Measurements from ENCODE around the gene CETN1.

The CETN1 gene

DNA sequence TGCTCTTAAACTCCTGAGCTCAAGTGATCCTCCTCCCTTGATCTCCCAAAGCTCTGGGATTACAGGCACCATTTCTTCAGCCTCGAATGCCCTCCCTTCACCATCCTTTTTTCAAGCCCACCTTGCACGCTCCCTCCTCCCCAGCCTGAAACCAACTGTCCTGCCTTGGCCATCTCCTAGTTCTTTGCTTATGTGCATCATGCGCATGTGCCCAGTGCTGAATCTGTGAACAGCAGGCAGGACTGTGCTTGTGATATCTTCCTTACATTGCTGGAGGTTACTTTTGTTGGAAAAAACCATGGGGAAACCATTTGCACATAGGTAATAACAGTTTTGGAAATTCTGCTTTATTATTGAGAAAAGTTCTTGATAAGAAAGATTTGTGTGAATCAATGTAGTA lies 30.2 kb upstream of the CETN1 start:
- Histone ChIP-seq H3K36me3 (ENCODE audit: low read depth) (no peaks in the 10 kb centered on the region), H3K4me3 (ENCODE audit: severe bottlenecking) (no peak overlapping the region), H3K27me3 (ENCODE audit: insufficient read depth, poor library complexity, severe bottlenecking) (peaks cover 3% of the 10 kb centered on the region), H3K9me3 (ENCODE audit: severe bottlenecking) (no peaks in the 10 kb centered on the region), H3K4me1 (ENCODE audit: insufficient read depth, poor library complexity, severe bottlenecking) (no peaks in the 10 kb centered on the region), H3K27ac (ENCODE audit: poor library complexity, severe bottlenecking) (no peak overlapping the region)
- ATAC-seq (ENCODE audit: low read depth) (no peak), DNase-seq (ENCODE audit: low spot score) (no peak)
- TF ChIP-seq, protein P1, sequence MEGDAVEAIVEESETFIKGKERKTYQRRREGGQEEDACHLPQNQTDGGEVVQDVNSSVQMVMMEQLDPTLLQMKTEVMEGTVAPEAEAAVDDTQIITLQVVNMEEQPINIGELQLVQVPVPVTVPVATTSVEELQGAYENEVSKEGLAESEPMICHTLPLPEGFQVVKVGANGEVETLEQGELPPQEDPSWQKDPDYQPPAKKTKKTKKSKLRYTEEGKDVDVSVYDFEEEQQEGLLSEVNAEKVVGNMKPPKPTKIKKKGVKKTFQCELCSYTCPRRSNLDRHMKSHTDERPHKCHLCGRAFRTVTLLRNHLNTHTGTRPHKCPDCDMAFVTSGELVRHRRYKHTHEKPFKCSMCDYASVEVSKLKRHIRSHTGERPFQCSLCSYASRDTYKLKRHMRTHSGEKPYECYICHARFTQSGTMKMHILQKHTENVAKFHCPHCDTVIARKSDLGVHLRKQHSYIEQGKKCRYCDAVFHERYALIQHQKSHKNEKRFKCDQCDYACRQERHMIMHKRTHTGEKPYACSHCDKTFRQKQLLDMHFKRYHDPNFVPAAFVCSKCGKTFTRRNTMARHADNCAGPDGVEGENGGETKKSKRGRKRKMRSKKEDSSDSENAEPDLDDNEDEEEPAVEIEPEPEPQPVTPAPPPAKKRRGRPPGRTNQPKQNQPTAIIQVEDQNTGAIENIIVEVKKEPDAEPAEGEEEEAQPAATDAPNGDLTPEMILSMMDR (IDR thresholded peaks at IDR 0.05; ENCODE audit: poor library complexity, severe bottlenecking): no peak

- DNase-seq (ENCODE audit: low spot score) (no peak), ATAC-seq (ENCODE audit: low read depth) (no peak)
- Histone ChIP-seq H3K36me3 (ENCODE audit: low read depth) (no peaks in the 10 kb centered on the region), H3K27me3 (ENCODE audit: insufficient read depth, poor library complexity, severe bottlenecking) (peaks cover 3% of the 10 kb centered on the region), H3K4me1 (ENCODE audit: insufficient read depth, poor library complexity, severe bottlenecking) (no peaks in the 10 kb centered on the region), H3K27ac (ENCODE audit: poor library complexity, severe bottlenecking) (no peak overlapping the region), H3K4me3 (ENCODE audit: severe bottlenecking) (no peak overlapping the region), H3K9me3 (ENCODE audit: severe bottlenecking) (no peaks in the 10 kb centered on the region)
- TF ChIP-seq, protein P1 (IDR thresholded peaks at IDR 0.05; ENCODE audit: poor library complexity, severe bottlenecking): no peak
Measured at GRCh38 chr18:551404-552061, 28.6 kb upstream of the CETN1 start.

- ATAC-seq (ENCODE audit: low read depth): no peak
- Histone ChIP-seq H3K4me1 (ENCODE audit: insufficient read depth, poor library complexity, severe bottlenecking) (no peaks in the 10 kb centered on the region), H3K27me3 (ENCODE audit: insufficient read depth, poor library complexity, severe bottlenecking) (peaks cover 3% of the 10 kb centered on the region), H3K9me3 (ENCODE audit: severe bottlenecking) (no peaks in the 10 kb centered on the region), H3K4me3 (ENCODE audit: severe bottlenecking) (no peak overlapping the region), H3K36me3 (ENCODE audit: low read depth) (no peaks in the 10 kb centered on the region), H3K27ac (ENCODE audit: poor library complexity, severe bottlenecking) (no peak overlapping the region)
- TF ChIP-seq, protein P1 (IDR thresholded peaks at IDR 0.05; ENCODE audit: poor library complexity, severe bottlenecking): no peak
- no peak for DNase-seq (ENCODE audit: low spot score)
Measured at GRCh38 chr18:555705-556457, 24.3 kb upstream of the CETN1 start.

- TF ChIP-seq, protein P1 (IDR thresholded peaks at IDR 0.05; ENCODE audit: poor library complexity, severe bottlenecking): no peak
Measured at GRCh38 chr18:564708-565561, 15.2 kb upstream of the CETN1 start.

More at GRCh38 chr18:564708-565561, 15.2 kb upstream of the CETN1 start:
- DNase-seq (ENCODE audit: low spot score) (no peak), ATAC-seq (ENCODE audit: low read depth) (no peak)
- no peaks in the 10 kb centered on the region for H3K27me3 ChIP-seq (ENCODE audit: insufficient read depth, poor library complexity, severe bottlenecking)
- H3K9me3 ChIP-seq (ENCODE audit: severe bottlenecking): no peaks in the 10 kb centered on the region
- no peak overlapping the region for H3K27ac ChIP-seq (ENCODE audit: poor library complexity, severe bottlenecking)
- no peaks in the 10 kb centered on the region for H3K36me3 ChIP-seq (ENCODE audit: low read depth)
- no peak overlapping the region for H3K4me3 ChIP-seq (ENCODE audit: severe bottlenecking)
- no peaks in the 10 kb centered on the region for H3K4me1 ChIP-seq (ENCODE audit: insufficient read depth, poor library complexity, severe bottlenecking)
